AG08396 (cell line): ENCODE data around the gene TOR1AIP1.
A peak's percentile ranks its signal among the peaks of the same experiment; 100 is the strongest.

ENCODE experiments used
- DNase-seq: peaks from one replicate; pipeline ENCODE4 v3.0.0; 2012; ENCODE audit warnings: low spot score, mixed read lengths

The TOR1AIP1 gene

DNA sequence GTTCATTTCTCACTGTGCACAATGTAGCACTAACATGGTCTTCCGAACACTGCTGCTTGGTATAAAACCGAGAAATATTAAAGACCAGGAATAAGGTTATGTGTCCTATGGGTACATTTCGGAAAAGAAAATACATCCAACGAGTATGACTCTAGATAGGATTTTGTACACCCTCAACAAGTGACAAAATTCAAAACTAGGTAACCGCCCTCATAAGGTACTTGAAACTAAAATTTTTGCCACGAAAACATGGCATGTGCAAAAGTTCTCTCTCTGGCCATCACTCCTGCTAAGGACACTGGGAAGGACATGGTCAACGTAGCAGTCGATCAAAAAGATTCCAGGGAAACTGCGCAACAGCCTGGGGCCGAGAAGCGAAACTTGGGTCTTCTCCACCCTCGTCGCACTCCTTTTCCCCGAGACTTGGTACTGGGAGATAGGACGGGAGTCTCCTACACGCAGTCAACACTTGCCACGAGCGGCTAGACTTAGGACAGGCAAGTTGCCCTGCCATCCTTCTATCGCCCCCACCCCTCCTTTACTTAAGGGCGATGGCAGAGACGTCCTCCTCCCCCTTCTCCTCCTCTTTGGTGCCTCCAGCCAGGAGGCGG is 338 bp upstream of the TOR1AIP1 start:
- peak; percentile 82 for DNase-seq

DNA sequence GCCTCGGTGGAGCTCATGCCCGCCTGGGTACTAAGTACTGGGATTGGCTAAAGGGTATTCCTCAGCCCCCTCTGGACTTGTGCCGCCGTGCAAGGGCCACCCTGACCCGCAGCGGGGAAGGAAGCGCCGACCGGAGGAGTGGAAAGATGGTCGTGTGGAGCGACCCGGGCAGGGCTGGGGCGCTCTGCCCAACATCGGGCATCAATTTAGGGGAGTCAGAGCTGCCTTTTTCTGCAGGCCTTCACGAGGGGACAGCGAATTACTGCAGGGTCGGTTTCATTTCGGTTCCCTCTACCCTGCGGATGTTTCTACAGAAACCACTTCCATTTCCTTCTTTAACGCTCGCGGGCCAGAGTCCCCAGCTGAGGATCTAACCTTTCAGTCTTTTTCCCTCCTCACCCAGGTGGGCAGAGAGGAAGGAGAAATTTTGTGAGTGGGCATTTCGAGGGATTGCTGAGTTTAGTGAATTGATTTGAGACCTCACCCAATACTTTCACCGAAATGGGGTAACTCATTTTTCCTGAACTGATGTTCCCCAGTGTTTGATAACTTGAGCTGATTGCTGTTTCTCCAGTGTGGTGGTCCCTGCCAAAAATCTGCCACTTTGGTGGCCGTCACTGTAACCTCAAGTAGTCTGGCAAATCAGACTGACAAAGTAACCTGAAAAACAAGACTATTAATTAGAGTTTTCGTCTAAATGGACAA is 1.1 kb downstream of the TOR1AIP1 start:
- peak; percentile 44 for DNase-seq

DNA sequence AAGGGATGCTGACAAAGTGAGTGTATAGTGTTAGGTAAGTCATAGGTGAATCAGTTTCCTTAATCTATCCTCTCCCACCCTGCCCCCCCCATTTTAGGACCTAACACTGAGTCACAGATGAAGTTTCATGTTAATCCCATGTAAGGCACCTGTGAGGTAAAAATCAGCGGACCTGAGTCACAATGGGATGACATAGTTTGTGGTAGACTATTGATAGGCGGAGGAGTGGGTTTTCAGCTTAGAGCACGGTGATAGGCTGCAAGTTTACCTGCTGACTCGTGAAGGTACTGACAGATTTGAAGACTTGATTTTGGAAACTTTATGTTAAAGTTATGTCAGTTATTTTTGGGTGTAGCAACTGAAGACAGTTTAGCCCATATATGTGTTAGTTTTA is 1.7 kb downstream of the TOR1AIP1 start:
- DNase-seq: no peak

DNA sequence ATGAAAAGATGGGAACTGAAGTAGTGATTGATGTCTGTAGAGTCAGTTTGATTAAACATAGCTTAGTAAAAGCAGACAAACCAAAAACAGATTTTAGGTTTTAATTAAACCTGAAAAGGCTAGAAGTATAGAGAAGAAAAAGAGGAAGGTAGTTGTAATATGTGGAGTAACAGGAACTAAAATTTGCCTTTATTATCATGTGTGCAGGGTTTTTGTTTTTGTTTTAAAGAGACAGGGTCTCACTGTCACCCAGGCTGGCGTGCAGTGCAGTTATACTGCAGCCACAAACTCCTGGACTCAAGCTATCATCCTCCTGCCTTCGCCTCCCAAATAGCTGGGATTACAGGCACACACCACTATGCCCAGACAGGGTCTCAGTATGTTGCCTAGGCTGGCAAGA is 6.0 kb downstream of the TOR1AIP1 start:
- DNase-seq: no peak

DNA sequence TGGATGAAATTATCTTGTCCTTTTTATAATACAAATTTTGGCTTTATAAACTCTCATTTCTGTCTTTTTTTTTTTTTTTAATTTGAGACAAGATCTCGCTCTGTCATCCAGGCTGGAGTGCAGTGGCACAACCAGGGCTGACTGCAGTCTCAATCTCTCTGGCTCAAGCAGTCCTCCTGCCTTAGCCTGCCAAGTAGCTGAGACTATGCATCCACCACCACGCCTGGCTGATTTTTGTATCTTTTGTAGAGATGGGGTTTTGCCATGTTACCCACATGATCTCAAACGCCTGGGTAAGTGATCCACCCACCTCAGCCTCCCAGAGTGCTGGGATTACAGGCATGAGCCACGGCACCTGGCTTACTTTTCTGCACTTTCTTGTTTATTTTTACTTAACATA is 7.5 kb downstream of the TOR1AIP1 start:
- no peak for DNase-seq

DNA sequence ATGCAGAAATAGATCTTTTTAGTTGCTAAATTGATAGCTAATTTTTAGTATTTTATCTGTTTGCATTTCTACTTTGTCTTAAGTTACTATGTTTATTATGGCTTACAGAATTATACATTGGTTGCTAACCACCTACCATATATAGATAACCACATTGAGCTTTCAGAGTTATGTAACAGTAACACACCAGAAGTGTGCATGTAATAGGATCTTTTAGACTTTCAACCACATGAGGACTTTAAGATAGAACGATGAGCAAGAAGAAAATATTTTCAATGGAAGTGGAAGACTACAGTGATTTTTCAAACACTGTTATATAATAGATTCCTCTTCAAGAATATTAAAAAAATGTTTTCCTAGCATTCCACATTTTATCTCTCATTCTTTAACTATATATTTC is 28.8 kb downstream of the TOR1AIP1 start:
- no peak for DNase-seq

DNA sequence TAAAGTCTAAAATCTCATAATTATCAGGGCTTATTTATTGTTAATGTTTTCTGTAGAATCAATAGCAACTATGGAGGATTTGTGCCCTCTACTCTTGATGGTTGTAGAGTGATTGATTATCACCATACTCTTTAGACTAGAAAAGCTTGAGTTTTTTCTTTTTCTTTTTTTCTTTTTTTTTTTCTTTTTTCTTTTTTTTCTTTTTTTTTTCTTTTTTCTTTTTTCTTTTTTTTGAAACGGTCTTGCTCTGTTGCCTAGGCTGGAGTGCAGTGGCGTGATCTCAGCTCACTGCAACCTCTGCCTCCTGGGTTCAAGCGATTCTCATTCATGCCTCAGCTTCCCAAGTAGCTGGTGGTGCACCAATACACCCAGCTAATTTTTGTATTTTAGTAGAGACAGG is 29.7 kb downstream of the TOR1AIP1 start:
- no peak for DNase-seq

DNA sequence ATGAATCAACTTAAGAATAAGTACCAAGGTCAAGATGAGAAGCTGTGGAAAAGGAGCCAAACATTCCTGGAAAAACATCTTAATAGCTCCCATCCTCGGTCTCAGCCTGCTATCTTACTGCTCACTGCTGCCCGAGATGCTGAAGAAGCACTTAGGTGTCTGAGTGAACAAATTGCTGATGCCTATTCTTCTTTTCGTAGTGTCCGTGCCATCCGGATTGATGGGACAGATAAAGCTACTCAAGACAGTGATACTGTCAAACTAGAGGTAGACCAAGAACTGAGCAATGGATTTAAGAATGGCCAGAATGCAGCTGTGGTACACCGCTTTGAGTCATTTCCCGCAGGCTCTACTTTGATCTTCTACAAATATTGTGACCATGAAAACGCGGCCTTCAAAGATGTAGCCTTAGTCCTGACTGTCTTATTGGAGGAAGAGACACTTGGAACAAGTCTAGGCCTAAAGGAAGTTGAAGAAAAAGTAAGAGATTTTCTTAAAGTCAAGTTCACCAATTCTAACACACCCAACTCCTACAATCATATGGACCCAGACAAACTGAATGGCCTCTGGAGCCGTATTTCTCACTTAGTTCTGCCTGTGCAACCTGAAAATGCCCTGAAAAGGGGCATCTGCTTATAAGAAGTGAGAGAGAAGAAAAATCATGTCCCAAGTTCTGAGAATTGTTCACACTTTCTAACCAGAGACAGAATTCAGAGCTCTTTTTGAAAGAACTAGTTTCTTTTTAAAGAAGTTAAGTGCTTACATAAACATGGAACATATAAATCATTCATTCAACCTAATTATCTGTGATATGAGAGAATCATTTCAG is 35.7 kb downstream of the TOR1AIP1 start:
- no peak for DNase-seq

DNA sequence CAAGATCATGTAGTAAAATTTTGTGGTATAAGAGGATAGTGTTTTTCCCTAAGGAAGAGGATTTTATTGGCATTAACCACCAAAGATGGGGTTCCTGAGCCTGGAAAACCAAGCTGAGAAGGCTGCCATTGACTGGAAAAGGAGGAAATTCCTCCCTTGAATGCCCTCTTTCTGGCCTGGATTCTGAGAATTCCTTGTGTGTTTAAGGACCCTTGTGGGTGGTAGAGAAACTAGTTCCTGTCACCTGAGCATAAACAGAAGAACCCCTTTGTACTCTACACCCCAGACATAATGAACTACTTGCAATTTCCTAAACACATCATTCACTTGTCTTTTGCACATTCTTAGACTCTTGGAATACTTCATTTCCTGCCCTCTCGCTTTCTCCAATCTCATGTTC is 39.4 kb downstream of the TOR1AIP1 start:
- DNase-seq: no peak

DNA sequence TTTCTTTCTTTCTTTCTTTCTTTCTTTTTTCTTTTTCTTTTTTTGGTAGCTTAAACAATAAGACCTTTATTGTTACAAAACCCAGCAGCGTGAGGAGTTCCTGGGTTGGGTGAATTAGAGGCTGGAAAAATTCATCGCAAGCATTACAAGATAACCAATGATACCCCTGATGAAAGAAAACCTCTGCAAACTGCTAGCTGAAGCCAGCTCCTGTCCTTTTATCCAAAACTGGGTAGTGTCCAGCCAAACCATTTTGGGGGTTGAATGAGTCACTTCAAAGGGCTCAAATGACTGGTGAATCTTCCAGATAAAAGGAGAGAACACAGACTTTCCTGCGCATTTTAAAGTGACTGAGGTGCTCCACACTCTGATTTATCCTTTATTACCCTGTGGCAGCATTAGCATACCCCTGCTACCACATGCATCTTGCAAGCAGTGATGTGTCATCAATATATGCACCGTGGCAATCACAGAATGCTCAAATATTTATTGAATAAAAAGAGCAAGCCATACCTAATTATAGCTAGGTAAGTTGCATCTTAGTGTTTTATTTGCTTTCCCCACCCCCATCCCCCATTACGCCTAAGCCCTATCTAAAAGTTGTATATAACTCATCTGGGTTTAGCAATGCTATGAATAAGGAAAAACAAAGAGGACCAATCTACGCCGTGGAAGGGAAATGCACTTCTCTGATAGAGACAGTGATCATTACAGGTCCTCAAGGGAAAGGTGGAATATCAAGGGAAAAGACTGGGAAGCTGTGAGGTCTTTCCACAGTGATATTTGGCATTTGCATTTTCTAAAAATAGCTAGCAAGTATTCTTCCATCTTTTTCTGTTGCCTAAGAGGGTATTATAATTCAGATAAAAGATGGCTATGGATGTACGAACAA is 40.1 kb downstream of the TOR1AIP1 start:
- DNase-seq: no peak

DNA sequence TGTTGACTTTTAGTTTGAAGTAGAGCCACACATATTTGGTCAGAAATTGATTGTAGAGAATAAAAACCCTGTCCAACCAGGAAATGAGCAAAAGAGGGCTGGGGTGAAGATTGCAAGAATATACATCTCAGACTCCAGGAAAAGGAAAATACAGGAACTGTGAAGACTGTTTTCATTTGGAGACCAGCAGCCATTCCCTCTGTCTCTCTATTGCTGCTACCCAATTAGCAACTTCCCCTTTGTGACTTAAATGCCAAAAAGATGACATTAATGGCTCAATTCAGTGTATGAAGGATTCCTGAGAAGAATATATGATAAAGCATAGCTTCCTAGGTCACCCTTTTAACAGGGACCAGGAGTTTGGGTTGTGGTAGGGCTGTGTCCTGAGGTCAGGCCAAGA is 40.9 kb downstream of the TOR1AIP1 start:
- no peak for DNase-seq

DNA sequence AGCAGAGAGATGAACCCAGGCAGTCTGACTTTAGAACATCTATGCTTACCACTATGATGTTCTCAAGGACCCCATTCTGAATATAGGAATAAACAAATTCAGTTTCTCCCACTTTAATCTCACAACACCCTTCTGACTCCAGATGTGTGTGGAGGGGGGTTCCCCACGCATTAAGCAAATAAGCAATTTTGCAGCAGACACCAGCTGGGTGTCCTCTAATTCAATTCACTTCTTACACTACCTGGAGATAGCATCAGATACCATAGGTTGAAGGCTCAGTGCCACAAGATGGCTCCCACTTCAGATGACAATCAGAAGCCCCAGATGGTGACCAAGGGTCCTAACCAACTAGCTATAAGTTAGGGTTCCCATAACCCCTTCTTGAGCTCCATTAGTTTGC is 42.2 kb downstream of the TOR1AIP1 start:
- DNase-seq: no peak

DNA sequence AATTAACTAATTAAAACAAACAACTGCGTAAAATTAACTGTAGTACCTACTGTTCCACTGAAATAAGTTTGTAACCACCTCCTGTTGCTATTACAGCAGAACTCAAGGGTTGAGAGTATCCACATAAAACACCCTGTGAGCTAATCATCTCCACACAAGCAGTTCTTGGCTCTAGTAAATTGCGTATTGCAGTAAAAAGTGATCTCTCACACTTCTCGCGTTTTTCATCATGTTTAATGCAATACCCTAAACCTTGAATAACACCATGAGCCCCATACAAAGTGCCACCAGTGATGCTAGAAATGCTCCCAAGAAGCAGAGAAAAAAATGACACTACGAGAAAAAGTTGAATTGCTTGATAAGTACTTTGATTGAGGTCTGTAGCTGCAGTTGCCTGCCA is 43.2 kb downstream of the TOR1AIP1 start:
- DNase-seq: no peak

DNA sequence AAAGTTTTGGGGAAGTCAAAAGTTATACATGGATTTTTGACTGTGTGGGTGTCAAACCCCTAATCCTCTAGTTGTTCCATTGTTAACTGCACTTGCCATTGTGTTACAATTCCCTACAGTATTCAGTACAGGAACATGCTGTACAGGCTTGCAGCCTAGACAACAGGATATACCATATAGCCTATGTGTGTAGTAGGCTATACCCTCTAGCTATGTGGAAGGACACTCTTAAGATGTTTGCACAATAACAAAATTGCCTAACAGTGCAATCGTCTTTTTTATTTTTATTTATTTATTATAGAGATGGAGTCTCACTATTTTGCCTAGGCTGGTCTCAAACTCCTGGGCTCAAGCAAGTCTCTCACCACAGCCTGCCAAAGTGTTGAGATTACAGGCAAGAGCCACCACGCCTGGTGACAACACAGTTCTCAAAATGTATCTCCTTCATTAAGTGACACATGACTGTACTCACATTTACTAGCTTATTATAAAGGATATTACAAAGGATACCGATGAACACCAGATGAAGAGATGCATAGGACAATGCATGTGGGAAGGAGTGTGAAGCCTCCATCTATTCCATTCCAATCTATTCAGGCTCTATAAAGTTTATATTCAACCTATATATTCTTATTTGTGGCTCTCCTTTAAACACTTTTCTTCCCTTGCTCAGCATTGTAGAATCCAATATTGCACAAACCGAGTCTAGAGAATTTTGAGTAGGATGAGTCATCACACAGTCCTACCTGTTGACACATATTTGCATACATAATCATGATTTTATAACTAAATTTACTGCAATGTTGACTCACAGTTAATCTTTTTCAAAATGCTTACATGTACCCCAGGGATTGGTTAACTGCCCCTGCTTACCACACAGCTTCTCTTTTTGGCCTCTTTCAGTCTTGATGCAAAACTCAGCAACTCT is 44.1 kb downstream of the TOR1AIP1 start:
- peak; percentile 22 for DNase-seq

DNA sequence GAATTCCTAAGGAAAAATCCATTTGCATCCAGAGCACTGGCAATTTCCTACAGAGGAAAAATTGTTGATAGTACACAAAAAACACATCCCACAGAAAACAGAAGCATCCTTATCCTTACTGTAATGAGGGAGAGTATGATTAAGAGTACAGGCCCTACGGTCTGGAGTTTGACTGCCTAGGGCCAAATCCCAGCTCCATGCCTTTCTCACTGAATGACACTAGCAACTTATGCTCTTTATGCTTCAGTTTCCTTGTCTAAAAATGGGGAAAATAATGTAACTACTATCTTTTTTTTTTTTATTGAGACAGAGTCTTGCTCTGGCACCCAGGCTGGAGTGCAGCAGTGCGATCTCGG is 44.7 kb downstream of the TOR1AIP1 start:
- DNase-seq: no peak

DNA sequence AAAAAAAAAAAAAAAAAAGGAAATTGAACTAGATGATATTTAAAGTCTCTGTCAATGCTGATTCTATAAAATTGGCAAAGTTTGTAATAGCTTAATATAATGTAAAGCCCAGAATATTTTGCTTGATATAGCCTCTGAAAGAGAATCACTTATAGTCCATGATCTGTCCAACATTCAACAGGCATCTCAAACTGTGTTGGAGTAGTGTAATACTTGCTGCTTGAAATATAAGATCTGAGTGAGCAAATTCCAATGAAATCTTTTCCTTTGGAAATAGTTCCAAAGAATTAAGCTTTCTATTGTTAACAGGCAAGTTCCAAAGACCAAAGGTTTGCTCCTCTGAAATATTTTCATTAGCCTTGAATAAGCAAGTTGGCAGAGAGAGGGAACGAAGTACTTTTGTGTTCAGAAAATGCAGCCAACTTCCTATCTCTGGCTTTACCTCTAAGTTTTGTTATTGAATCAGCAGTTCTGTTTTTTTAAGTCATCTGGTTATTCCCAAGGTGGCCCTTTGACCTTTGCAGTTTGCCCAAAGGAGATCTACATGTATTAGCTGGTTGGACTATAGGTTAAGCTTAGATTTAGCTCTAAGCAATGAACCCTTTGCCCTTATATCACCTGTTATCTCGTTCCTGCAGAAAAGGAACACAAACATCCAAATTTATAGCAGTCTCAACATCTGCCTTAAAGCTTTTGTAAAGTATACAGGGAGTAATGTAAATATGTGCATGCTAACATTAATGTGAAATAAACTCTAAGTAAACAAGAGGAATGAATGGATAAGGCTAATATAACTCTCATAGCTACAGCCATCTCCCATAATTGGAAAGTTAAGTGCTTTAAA is 48.1 kb downstream of the TOR1AIP1 start:
- no peak for DNase-seq

DNA sequence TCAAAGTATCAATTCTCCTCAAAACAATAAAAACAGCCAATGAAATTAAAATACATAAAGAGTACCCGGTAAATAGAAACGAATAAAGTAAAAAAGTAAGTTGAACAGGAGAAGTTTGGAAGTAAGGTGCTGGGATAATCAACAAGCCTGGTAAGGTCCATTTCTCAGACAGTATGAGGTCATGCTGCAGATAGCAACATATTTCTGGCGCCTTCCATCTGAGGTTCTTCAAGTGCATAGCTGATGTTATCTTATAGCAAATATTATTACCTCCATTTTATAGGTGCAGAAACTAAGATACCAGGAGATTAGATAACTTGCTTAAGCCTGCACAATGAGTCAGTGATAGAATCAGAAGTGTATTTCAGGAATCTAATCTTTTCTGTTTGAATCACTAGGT is 48.8 kb downstream of the TOR1AIP1 start:
- no peak for DNase-seq

DNA sequence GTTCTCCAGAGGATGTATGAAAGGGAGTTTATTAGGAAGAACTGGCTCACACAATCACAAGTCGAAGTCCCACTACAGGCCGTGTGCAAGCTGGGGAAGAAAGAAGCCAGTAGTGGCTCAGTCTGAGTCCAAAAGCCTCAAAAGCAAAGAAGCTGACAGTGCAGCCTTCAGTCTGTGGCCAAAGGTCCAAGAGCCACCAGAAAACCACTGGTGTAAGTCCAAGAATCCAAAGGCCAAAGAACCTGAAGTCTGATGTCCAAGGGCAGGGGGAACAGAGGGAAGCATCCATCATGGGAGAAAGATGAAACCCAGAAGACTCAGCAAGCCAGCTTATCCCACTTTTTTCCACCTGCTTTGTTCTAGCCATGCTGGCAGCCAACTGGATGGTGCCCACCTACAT is 51.1 kb downstream of the TOR1AIP1 start:
- no peak for DNase-seq

DNA sequence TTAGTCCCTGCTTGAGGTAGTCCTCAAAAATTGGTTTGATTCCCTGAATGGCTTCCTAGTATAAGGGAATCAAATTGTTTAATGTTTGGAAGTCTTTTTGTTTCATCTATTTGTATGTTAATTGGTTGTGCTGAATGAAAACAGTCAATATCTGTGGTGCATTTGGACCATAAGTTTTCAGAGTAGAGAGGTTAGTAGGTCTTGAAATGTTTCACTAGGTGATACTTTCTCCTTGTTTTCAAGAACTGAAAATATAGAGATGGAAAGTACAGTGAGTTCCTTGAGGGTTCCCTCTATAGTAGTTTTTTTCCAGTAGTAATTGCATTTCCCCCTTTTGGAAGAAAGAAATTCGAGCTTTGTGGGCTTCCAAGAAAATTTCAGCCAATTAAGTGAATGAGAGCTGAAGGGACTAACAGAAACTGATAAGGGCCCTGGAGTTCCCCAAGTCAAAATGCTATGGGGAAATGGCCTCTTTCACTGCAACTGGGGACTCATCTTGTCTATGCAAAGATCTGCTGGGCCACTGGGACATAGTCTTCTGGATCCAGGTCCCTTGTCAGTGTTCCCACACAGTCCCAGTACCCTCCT is 53.9 kb downstream of the TOR1AIP1 start:
- DNase-seq: no peak
